Tibial artery (tissue), 4 donors: ENCODE measurements around the gene ACAD9.

Source experiments
- DNase-seq, 2 donors: peaks; one replicate each; pipeline ENCODE4 v3.0.0-alpha.2; 2019
- H3K27ac ChIP-seq, 2 donors: fragments of 200-600 bp; sonication (generic) in 1 of 2; 1 replicate in 1 of 2; 2 replicates in 1 of 2; pipeline ENCODE4 v1.5.1; 2018 to 2019; ENCODE audit warnings: mild to moderate bottlenecking in 1 of 2
- H3K27me3 ChIP-seq, 2 donors: fragments of 200-600 bp; sonication (generic) in 1 of 2; one replicate each; pipeline versions ENCODE4 v1.5.1 to v1.6.0; 2016 to 2019
- H3K36me3 ChIP-seq, 3 donors: fragments of 200-600 bp; sonication (generic) in 2 of 3; one replicate each; pipeline ENCODE4 v1.5.1; 2016 to 2019; ENCODE audit warnings: mild to moderate bottlenecking in 2 of 3
- H3K4me1 ChIP-seq, 4 donors: fragments of 200-600 bp; sonication (generic) in 2 of 4; 1 replicate in 3 of 4; 2 replicates in 1 of 4; pipeline ENCODE4 v1.5.1; 2016 to 2019
- H3K4me3 ChIP-seq, 2 donors: fragments of 200-600 bp; sonication (generic) in 1 of 2; 1 replicate in 1 of 2; 2 replicates in 1 of 2; pipeline ENCODE4 v1.5.1; 2018 to 2019; ENCODE audit warnings: mild to moderate bottlenecking in 2 of 2
- H3K9me3 ChIP-seq, 3 donors: fragments of 200-600 bp; sonication (generic) in 1 of 3; one replicate each; pipeline ENCODE4 v1.5.1; 2016 to 2019
- CTCF ChIP-seq, 2 experiments: fragments of 200-600 bp in 1 of 2; fragments of 450-650 bp in 1 of 2; IDR thresholded peaks; one replicate each; pipeline ENCODE4 v1.5.1; 2017 to 2019; ENCODE audit warnings: antibody characterized with exemption in 2 of 2, mild to moderate bottlenecking in 1 of 2, moderate library complexity in 1 of 2
- intact Hi-C: fragments of 100-400 bp; cut with DNase I; formaldehyde crosslinking; loops from one replicate; pipeline ENCODE4 v1.15.0; 2023; ENCODE audit warnings: low total_unique reads

Gene ACAD9

GRCh38 chr3:128949158-128949557, 69.7 kb downstream of the ACAD9 start:
- no peak for DNase-seq
- intact Hi-C loops = no loop called here
- H3K9me3 ChIP-seq = no peaks in the 10 kb centered on the region
- peaks cover 0 to 7% of the 10 kb centered on the region in 2 donors for H3K27me3 ChIP-seq
- no peak overlapping the region for H3K27ac ChIP-seq
- TF ChIP-seq CTCF (IDR thresholded peaks at IDR 0.05) = no peak
- no peaks in the 10 kb centered on the region for H3K4me1 ChIP-seq
- H3K36me3 ChIP-seq = no peaks in the 10 kb centered on the region
- no peak overlapping the region for H3K4me3 ChIP-seq

GRCh38 chr3:128950223-128950938, 71.0 kb downstream of the ACAD9 start:
- Histone ChIP-seq H3K27me3 (peaks cover 0 to 1% of the 10 kb centered on the region in 2 donors), H3K4me1 (no peaks in the 10 kb centered on the region), H3K4me3 (no peak overlapping the region), H3K36me3 (no peaks in the 10 kb centered on the region), H3K27ac (no peak overlapping the region), H3K9me3 (no peaks in the 10 kb centered on the region)
- DNase-seq = no peak
- intact Hi-C loops = no loop called here
- no peak for TF ChIP-seq CTCF (IDR thresholded peaks at IDR 0.05)

- Histone ChIP-seq H3K4me3 (no peak overlapping the region), H3K27ac (no peak overlapping the region), H3K36me3 (no peaks in the 10 kb centered on the region), H3K27me3 (no peaks in the 10 kb centered on the region), H3K4me1 (no peaks in the 10 kb centered on the region), H3K9me3 (no peaks in the 10 kb centered on the region)
- no peak for TF ChIP-seq CTCF (IDR thresholded peaks at IDR 0.05)
- intact Hi-C loops = no loop called here
- no peak for DNase-seq
Observed at GRCh38 chr3:128956440-128956839, 77.0 kb downstream of the ACAD9 start.
